ENCODE data around the gene MREG.
A peak's percentile ranks its signal among the peaks of the same experiment; 100 is the strongest.
"Not testable (repeated sequence)": the region's sequence is repeated elsewhere in the genome, so short reads cannot be mapped to it uniquely, and the experiment has no call there.

The MREG gene

DNA sequence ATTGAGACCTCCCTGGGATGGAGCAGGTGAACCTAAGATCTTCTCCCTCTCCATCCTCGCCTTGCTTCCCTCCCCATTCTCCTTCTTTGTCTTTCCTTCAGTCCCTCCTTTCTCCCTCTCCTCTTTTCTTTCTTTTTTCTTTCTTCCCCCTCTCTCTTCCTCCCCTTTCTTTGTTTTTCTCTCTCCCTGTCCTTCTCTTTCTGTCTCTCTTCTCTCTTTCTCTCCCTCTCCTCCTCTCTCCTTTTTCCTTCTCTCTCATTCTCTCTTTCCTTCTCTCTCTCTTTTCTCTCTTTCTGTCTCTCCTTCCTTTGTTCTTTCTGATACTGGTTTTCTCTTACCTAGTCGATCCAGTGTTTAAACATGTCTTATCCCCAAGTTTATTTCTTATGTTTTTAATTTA is 10.7 kb downstream of the MREG start:
- no peak for DNase-seq (ENCODE audit: low spot score)
- no peak for TF ChIP-seq CTCF (IDR thresholded peaks at IDR 0.05; ENCODE audit: extremely low read depth, missing control alignments)

DNA sequence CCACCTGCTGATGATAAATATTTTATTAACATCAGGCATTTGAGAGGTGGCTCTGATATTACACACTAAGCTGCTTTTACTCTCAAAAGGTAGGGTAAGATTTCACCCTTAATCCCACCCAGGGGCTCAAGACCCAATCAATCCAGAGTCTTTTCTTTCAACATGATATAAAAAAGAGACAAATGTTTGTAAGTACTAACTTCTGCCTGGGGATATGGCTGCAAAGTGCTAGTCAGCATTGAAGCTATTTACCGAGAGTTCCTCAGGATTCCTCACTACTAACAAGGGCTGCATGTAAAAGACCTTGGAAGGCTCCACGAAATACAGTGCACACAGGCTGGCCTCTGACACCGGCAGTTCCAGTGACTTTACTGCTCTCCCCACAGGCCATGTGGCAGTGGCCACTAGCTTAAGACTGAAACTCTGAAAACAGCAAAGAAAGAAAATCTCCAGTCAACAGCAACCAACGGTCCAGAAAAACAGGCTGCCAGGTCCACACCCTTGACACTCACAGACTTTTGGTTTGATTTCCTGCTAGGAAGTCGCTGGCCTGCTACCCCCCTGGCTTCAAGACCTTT is 11.2 kb downstream of the MREG start:
- TF ChIP-seq CTCF (IDR thresholded peaks at IDR 0.05; ENCODE audit: extremely low read depth, missing control alignments), result no peak
- no peak for DNase-seq (ENCODE audit: low spot score)

- peak; percentile 46 for DNase-seq (ENCODE audit: low spot score)
- no peak for TF ChIP-seq CTCF (IDR thresholded peaks at IDR 0.05; ENCODE audit: extremely low read depth, missing control alignments)
These were observed 11.9 kb downstream of the MREG start for GRCh38 chr2:216001216-216002100.

- no peak for DNase-seq (ENCODE audit: low spot score)
- no peak for TF ChIP-seq CTCF (IDR thresholded peaks at IDR 0.05; ENCODE audit: extremely low read depth, missing control alignments)
These were observed 14.7 kb downstream of the MREG start for GRCh38 chr2:215998636-215999035.

DNA sequence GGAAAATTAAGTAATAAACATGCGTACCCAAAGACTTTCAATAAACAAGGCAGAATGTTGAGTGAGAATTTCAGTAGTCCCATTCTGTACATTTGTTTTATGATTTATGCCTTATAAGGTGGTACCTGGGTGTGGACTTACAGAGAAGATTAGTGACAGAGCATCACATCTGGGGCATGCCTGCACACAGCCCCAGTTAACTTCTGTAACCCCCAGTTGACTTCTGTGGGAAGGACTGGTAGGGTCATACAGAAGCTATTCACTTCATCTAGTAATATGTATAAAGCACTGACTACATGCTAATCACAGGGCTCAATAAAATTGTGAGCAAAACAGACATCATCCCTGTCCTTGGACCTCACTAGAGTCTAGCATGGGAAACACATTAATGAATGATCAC is 16.1 kb downstream of the MREG start:
- DNase-seq (ENCODE audit: low spot score), result no peak
- TF ChIP-seq CTCF (IDR thresholded peaks at IDR 0.05; ENCODE audit: extremely low read depth, missing control alignments), result no peak

DNA sequence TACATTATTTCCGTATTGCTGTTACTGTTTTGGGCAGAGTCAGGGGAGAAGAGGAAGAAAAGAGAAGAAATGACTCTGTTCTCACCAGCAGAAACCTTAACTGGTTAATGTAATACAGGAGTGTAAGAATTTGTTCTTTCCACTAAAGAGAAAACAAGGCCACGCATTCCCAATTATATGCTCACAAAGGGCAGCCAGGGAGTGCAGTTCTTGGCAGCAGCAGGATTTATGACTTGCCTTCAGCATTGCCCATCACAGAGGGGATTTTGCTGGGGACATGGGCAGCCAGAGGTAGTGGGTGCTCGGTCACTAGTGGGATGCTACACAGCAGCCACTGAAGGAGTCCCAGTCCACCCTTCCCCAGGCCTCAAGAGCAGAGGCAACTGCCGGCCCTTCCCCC is 18.4 kb downstream of the MREG start:
- DNase-seq (ENCODE audit: low spot score), result no peak
- TF ChIP-seq CTCF (IDR thresholded peaks at IDR 0.05; ENCODE audit: extremely low read depth, missing control alignments), result no peak

GRCh38 chr2:215988556-215989207 is 24.7 kb downstream of the MREG start:
- not testable (repeated sequence) for DNase-seq (ENCODE audit: low spot score)
